ENCODE data around the gene OR5T2. TPM values are rescaled to one million over a fixed set of nuclear protein-coding genes. Genes with fewer than 3 reads are reported as not detected.
"Not testable (repeated sequence)": the region's sequence is repeated elsewhere in the genome, so short reads cannot be mapped to it uniquely, and the experiment has no call there.

OR5T2 gene
- total RNA-seq (not detected), polyA plus RNA-seq (not detected), total RNA-seq (not detected)

GRCh38 chr11:56234155-56234554, at the start of gene OR5T2:
OR5T2 (minus strand) TSS chr11:56234255; CDS start chr11:56233062, 1,193 bp downstream.
- no peaks in the 10 kb centered on the region for H3K4me1 Mint-ChIP-seq
- H3K36me3 Mint-ChIP-seq: no peaks in the 10 kb centered on the region
- H3K4me3 Mint-ChIP-seq: no peak within 1 kb of the TSS
- Histone ChIP-seq H3K4me3 (ENCODE audit: low read length) (no peak within 1 kb of the TSS), H3K27ac (ENCODE audit: low read depth, low read length) (no peak within 1 kb of the TSS), H3K9me3 (ENCODE audit: control insufficient read depth in 2 of 3, low read length in 3 of 3) (no peaks in the 10 kb centered on the region), H3K27me3 (ENCODE audit: control insufficient read depth in 2 of 2, insufficient read depth in 2 of 2, low read length in 2 of 2) (peaks cover 0 to 2% of the 10 kb centered on the region in 2 donors), H3K36me3 (ENCODE audit: control insufficient read depth in 2 of 3, insufficient read depth in 3 of 3, low read length in 3 of 3) (no peaks in the 10 kb centered on the region), H3K4me1 (ENCODE audit: control insufficient read depth in 2 of 2, insufficient read depth in 2 of 2, low read length in 2 of 2) (no peaks in the 10 kb centered on the region)
- H3K27ac Mint-ChIP-seq: no peak within 1 kb of the TSS
- H3K27me3 Mint-ChIP-seq: no peaks in the 10 kb centered on the region
- ChIA-PET CTCF (no interaction called here), POLR2A (no interaction called here)
- intact Hi-C loops (cut with micrococcal nuclease): no loop called here
- no peak for ATAC-seq
- peaks cover 0 to 15% (median 7%) of the 10 kb centered on the region in 11 donors for H3K9me3 Mint-ChIP-seq
- no peak for DNase-seq

GRCh38 chr11:56273854-56274253, 39.8 kb upstream of the OR5T2 start, which contains the start of gene OR5T1:
OR5T1 (plus strand) TSS chr11:56274154; CDS start chr11:56275639, 1,485 bp downstream.
- no peaks in the 10 kb centered on the region for H3K4me1 Mint-ChIP-seq
- no peaks in the 10 kb centered on the region for H3K27me3 Mint-ChIP-seq
- DNase-seq (no peak), ATAC-seq (no peak)
- H3K36me3 ChIP-seq (ENCODE audit: control insufficient read depth in 2 of 3, insufficient read depth in 3 of 3, low read length in 3 of 3): no peaks in the 10 kb centered on the region
- no peak within 1 kb of the TSS for H3K4me3 Mint-ChIP-seq
- intact Hi-C loops (cut with micrococcal nuclease): no loop called here
- ChIA-PET POLR2A (interaction anchor here (0.6 kb wide), 1 partner anchor 784 kb away, joined by 3 read pairs; no protein-coding TSS in a partner anchor), CTCF (no interaction called here)
- no peaks in the 10 kb centered on the region for H3K9me3 ChIP-seq (ENCODE audit: control insufficient read depth in 2 of 3, low read length in 3 of 3)
- H3K27me3 ChIP-seq (ENCODE audit: control insufficient read depth in 2 of 2, insufficient read depth in 2 of 2, low read length in 2 of 2): no peaks in the 10 kb centered on the region
- H3K27ac ChIP-seq (ENCODE audit: low read depth, low read length): no peak within 1 kb of the TSS
- H3K36me3 Mint-ChIP-seq: no peaks in the 10 kb centered on the region
- no peak within 1 kb of the TSS for H3K4me3 ChIP-seq (ENCODE audit: low read length)
- H3K4me1 ChIP-seq (ENCODE audit: control insufficient read depth in 2 of 2, insufficient read depth in 2 of 2, low read length in 2 of 2): no peaks in the 10 kb centered on the region
- H3K27ac Mint-ChIP-seq: no peak within 1 kb of the TSS
- H3K9me3 Mint-ChIP-seq: peaks cover 0 to 26% (median 11%) of the 10 kb centered on the region in 11 donors

- POLR2A ChIA-PET: no interaction called here
- H3K36me3 ChIP-seq (ENCODE audit: control insufficient read depth in 2 of 3, insufficient read depth in 3 of 3, low read length in 3 of 3): no peaks in the 10 kb centered on the region
- H3K36me3 Mint-ChIP-seq: peaks cover 0 to 4% (median 0%) of the 10 kb centered on the region in 5 donors
- intact Hi-C loops (cut with micrococcal nuclease): no loop called here
- DNase-seq (no peak), ATAC-seq (no peak)
- no peaks in the 10 kb centered on the region for H3K9me3 ChIP-seq (ENCODE audit: control insufficient read depth in 2 of 3, low read length in 3 of 3)
- no peaks in the 10 kb centered on the region for H3K4me1 ChIP-seq (ENCODE audit: control insufficient read depth in 2 of 2, insufficient read depth in 2 of 2, low read length in 2 of 2)
- no peaks in the 10 kb centered on the region for H3K4me1 Mint-ChIP-seq
- peaks cover 4 to 31% (median 16%) of the 10 kb centered on the region in 11 donors for H3K9me3 Mint-ChIP-seq
- H3K27me3 Mint-ChIP-seq: no peaks in the 10 kb centered on the region
- no peak overlapping the region for H3K27ac ChIP-seq (ENCODE audit: low read depth, low read length)
- no peak overlapping the region for H3K4me3 Mint-ChIP-seq
- H3K4me3 ChIP-seq (ENCODE audit: low read length): no peak overlapping the region
- H3K27ac Mint-ChIP-seq: no peak overlapping the region
- CTCF ChIA-PET: no interaction called here
- H3K27me3 ChIP-seq (ENCODE audit: control insufficient read depth in 2 of 2, insufficient read depth in 2 of 2, low read length in 2 of 2): no peaks in the 10 kb centered on the region
These were observed 37.0 kb upstream of the OR5T2 start for GRCh38 chr11:56271092-56271491.

- H3K27ac ChIP-seq (ENCODE audit: low read depth, low read length): no peak within 1 kb of the TSS
- ChIA-PET CTCF (no interaction called here), POLR2A (no interaction called here)
- no peak within 1 kb of the TSS for H3K4me3 ChIP-seq (ENCODE audit: low read length)
- DNase-seq: no peak
- H3K9me3 ChIP-seq (ENCODE audit: control insufficient read depth in 2 of 3, low read length in 3 of 3): no peaks in the 10 kb centered on the region
- H3K27me3 Mint-ChIP-seq: no peaks in the 10 kb centered on the region
- no peaks in the 10 kb centered on the region for H3K27me3 ChIP-seq (ENCODE audit: control insufficient read depth in 2 of 2, insufficient read depth in 2 of 2, low read length in 2 of 2)
- H3K27ac Mint-ChIP-seq: no peak within 1 kb of the TSS
- ATAC-seq: no peak
- intact Hi-C loops (cut with micrococcal nuclease): no loop called here
- H3K9me3 Mint-ChIP-seq: peaks cover 3 to 18% (median 8%) of the 10 kb centered on the region in 11 donors
- H3K4me3 Mint-ChIP-seq: no peak within 1 kb of the TSS
- H3K4me1 ChIP-seq (ENCODE audit: control insufficient read depth in 2 of 2, insufficient read depth in 2 of 2, low read length in 2 of 2): no peaks in the 10 kb centered on the region
- H3K36me3 ChIP-seq (ENCODE audit: control insufficient read depth in 2 of 3, insufficient read depth in 3 of 3, low read length in 3 of 3): no peaks in the 10 kb centered on the region
- no peaks in the 10 kb centered on the region for H3K36me3 Mint-ChIP-seq
- no peaks in the 10 kb centered on the region for H3K4me1 Mint-ChIP-seq
These were observed 17.9 kb upstream of the OR5T2 start, which contains the start of gene OR5T3 for GRCh38 chr11:56251954-56252353. OR5T3 (plus strand) TSS chr11:56252254; CDS start chr11:56252254, 0 bp downstream.

- H3K27me3 ChIP-seq (ENCODE audit: control insufficient read depth in 2 of 2, insufficient read depth in 2 of 2, low read length in 2 of 2); H3K4me1 ChIP-seq (ENCODE audit: control insufficient read depth in 2 of 2, insufficient read depth in 2 of 2, low read length in 2 of 2); ATAC-seq; H3K27ac ChIP-seq (ENCODE audit: low read depth, low read length); H3K4me3 Mint-ChIP-seq; H3K36me3 Mint-ChIP-seq; H3K4me3 ChIP-seq (ENCODE audit: low read length); H3K36me3 ChIP-seq (ENCODE audit: control insufficient read depth in 2 of 3, insufficient read depth in 3 of 3, low read length in 3 of 3); H3K4me1 Mint-ChIP-seq; DNase-seq; H3K9me3 ChIP-seq (ENCODE audit: control insufficient read depth in 2 of 3, low read length in 3 of 3); H3K27ac Mint-ChIP-seq; intact Hi-C loops (cut with micrococcal nuclease); H3K27me3 Mint-ChIP-seq; POLR2A ChIA-PET; CTCF ChIA-PET: not testable (repeated sequence)
- peaks cover 7 to 39% (median 25%) of the 10 kb centered on the region in 11 donors for H3K9me3 Mint-ChIP-seq
These were observed 14.3 kb downstream of the OR5T2 start for GRCh38 chr11:56219735-56220134.

- intact Hi-C loops (cut with micrococcal nuclease): no loop called here
- ChIA-PET POLR2A (no interaction called here), CTCF (no interaction called here)
- Mint-ChIP-seq H3K27ac (no peak overlapping the region), H3K36me3 (peaks cover 0 to 10% (median 0%) of the 10 kb centered on the region in 5 donors), H3K4me3 (no peak overlapping the region), H3K27me3 (no peaks in the 10 kb centered on the region), H3K9me3 (peaks cover 5 to 43% (median 20%) of the 10 kb centered on the region in 11 donors), H3K4me1 (no peaks in the 10 kb centered on the region)
- H3K9me3 ChIP-seq (ENCODE audit: control insufficient read depth in 2 of 3, low read length in 3 of 3): peaks cover 0 to 4% (median 0%) of the 10 kb centered on the region in 3 experiments
- no peaks in the 10 kb centered on the region for H3K4me1 ChIP-seq (ENCODE audit: control insufficient read depth in 2 of 2, insufficient read depth in 2 of 2, low read length in 2 of 2)
- no peak for DNase-seq
- no peak for ATAC-seq
- H3K27ac ChIP-seq (ENCODE audit: low read depth, low read length): no peak overlapping the region
- H3K4me3 ChIP-seq (ENCODE audit: low read length): no peak overlapping the region
- no peaks in the 10 kb centered on the region for H3K27me3 ChIP-seq (ENCODE audit: control insufficient read depth in 2 of 2, insufficient read depth in 2 of 2, low read length in 2 of 2)
- no peaks in the 10 kb centered on the region for H3K36me3 ChIP-seq (ENCODE audit: control insufficient read depth in 2 of 3, insufficient read depth in 3 of 3, low read length in 3 of 3)
These were observed 19.5 kb downstream of the OR5T2 start for GRCh38 chr11:56214537-56214936.

- H3K36me3 Mint-ChIP-seq: peaks cover 0 to 10% (median 0%) of the 10 kb centered on the region in 5 donors
- no peaks in the 10 kb centered on the region for H3K27me3 Mint-ChIP-seq
- no peak for ATAC-seq
These were observed 26.3 kb downstream of the OR5T2 start for GRCh38 chr11:56207790-56208189.

More at GRCh38 chr11:56207790-56208189, 26.3 kb downstream of the OR5T2 start:
- ChIA-PET CTCF (no interaction called here), POLR2A (no interaction called here)
- H3K4me3 Mint-ChIP-seq: no peak overlapping the region
- Histone ChIP-seq H3K27me3 (ENCODE audit: control insufficient read depth in 2 of 2, insufficient read depth in 2 of 2, low read length in 2 of 2) (no peaks in the 10 kb centered on the region), H3K36me3 (ENCODE audit: control insufficient read depth in 2 of 3, insufficient read depth in 3 of 3, low read length in 3 of 3) (no peaks in the 10 kb centered on the region), H3K27ac (ENCODE audit: low read depth, low read length) (no peak overlapping the region), H3K9me3 (ENCODE audit: control insufficient read depth in 2 of 3, low read length in 3 of 3) (peaks cover 0 to 4% (median 3%) of the 10 kb centered on the region in 3 experiments), H3K4me1 (ENCODE audit: control insufficient read depth in 2 of 2, insufficient read depth in 2 of 2, low read length in 2 of 2) (no peaks in the 10 kb centered on the region), H3K4me3 (ENCODE audit: low read length) (no peak overlapping the region)
- no peak overlapping the region for H3K27ac Mint-ChIP-seq
- H3K9me3 Mint-ChIP-seq: peaks cover 2 to 22% (median 17%) of the 10 kb centered on the region in 11 donors
- DNase-seq: no peak
- no peaks in the 10 kb centered on the region for H3K4me1 Mint-ChIP-seq
- intact Hi-C loops (cut with micrococcal nuclease): no loop called here
